ENCODE measurements around the gene GCA.

GRCh38 chr2:162327806-162328205, 16.1 kb upstream of the GCA start:
- TF ChIP-seq RAD21 (conservative IDR thresholded peaks at IDR 0.05 in 1 of 2, IDR thresholded peaks at IDR 0.05 in 1 of 2) (no peak), TP53 (CRISPR knock-in tag; IDR thresholded peaks at IDR 0.05) (no peak), CTCF (IDR thresholded peaks at IDR 0.05) (no peak), POLR2A (IDR thresholded peaks at IDR 0.05; ENCODE audit: low read length) (no peak), ZFP36 (IDR thresholded peaks at IDR 0.05; ENCODE audit: borderline replicate concordance, partially characterized antibody) (no peak), MAX (IDR thresholded peaks at IDR 0.05) (no peak), GATA3 (IDR thresholded peaks at IDR 0.05; ENCODE audit: borderline replicate concordance) (no peak), E2F6 (IDR thresholded peaks at IDR 0.05; ENCODE audit: borderline replicate concordance, low read depth) (no peak), HMGXB4 (CRISPR knock-in tag; IDR thresholded peaks at IDR 0.05; ENCODE audit: borderline replicate concordance) (no peak)
